H1 (cell line): ENCODE data around the gene EEF1AKMT1. TPM values are rescaled to one million over a fixed set of nuclear protein-coding genes. Genes with fewer than 3 reads are reported as not detected.
A peak's percentile ranks its signal among the peaks of the same experiment; 100 is the strongest.

ENCODE experiments used
- CHD7 ChIP-seq: fragments of 300-600 bp; sonication (generic); IDR thresholded peaks from 2 replicates; pipeline ENCODE4 v1.7.1; 2012; ENCODE audit warnings: low read length, moderate library complexity, mild to moderate bottlenecking, inconsistent platforms; ENCODE audit not compliant: insufficient replicate concordance
- CTCF ChIP-seq, 3 experiments: IDR thresholded peaks; 1 replicate in 2 of 3; 2 replicates in 1 of 3; pipeline versions ENCODE4 v1.5.1 to v1.6.1; 2011; ENCODE audit warnings: low read length in 3 of 3, mild to moderate bottlenecking in 3 of 3, inconsistent platforms in 2 of 3, low read depth in 1 of 3, moderate library complexity in 1 of 3; ENCODE audit not compliant: insufficient read depth in 1 of 3; ENCODE audit errors: control extremely low read depth in 1 of 3
- KDM1A ChIP-seq: fragments of 200-600, 300-600 bp; sonication (generic); IDR thresholded peaks from 2 replicates; pipeline ENCODE4 v1.7.1; 2016; ENCODE audit warnings: mild to moderate bottlenecking, low read length, borderline replicate concordance
- TAF7 ChIP-seq: optimal IDR thresholded peaks from 2 replicates; pipeline ENCODE3; 2011; ENCODE audit warnings: low read depth, mild to moderate bottlenecking, inconsistent platforms, low read length, moderate library complexity, borderline replicate concordance
- USF2 ChIP-seq: IDR thresholded peaks from 2 replicates; pipeline ENCODE4 v1.6.1; 2011; ENCODE audit warnings: low read length, improper control_type of control experiment
- YY1 ChIP-seq: IDR thresholded peaks from 2 replicates; pipeline ENCODE4 v1.6.1; 2011; ENCODE audit warnings: low read depth, mild to moderate bottlenecking, low read length
- polyA plus RNA-seq, 7 experiments: library from polyadenylated mRNA; depleted of rRNA in 3 of 7; stranded (reverse) in 5 of 7; unstranded in 2 of 7; fragments of >200 nt in 5 of 7; fragments of 200-250 nt in 2 of 7; gene quantifications; 1 replicate in 5 of 7; 2 replicates in 1 of 7; 4 replicates in 1 of 7; pipeline versions ENCODE4 v1.2.1 to v1.2.3, GENCODE V29; 2011 to 2013; ENCODE audit warnings: missing spikeins in 2 of 7, mixed read lengths in 2 of 7
- total RNA-seq: library from RNA; stranded (reverse); fragmentation: NEBNext Ultra II Directional; extraction: Animal tissue kit (Norgen Biotek cat#: 25700); gene quantifications from 2 replicates; pipeline ENCODE4 v1.2.1, GENCODE V29; 2021

Gene EEF1AKMT1
- total and polyA plus RNA-seq, 2 of the 8 experiments (the other 6 are each of a cell fraction or from before 2014, with no cell fraction given): 3.1 to 4.1 TPM

- TF ChIP-seq YY1: no peak
- no peak for TF ChIP-seq KDM1A
- TF ChIP-seq TAF7: peak; percentile 46
- no peak for TF ChIP-seq USF2
- no peak for TF ChIP-seq CHD7
- TF ChIP-seq CTCF (IDR thresholded peaks at IDR 0.05; ENCODE audit: control extremely low read depth in 1 of 3, insufficient read depth in 1 of 3, low read depth in 1 of 3, low read length in 3 of 3): peak; percentile 42 to 57 (median 55)
These were observed 69.8 kb downstream of the EEF1AKMT1 start (continued) for GRCh38 chr13:20703780-20704458.
